Measurements from ENCODE around the gene PDGFD. TPM values are rescaled to one million over a fixed set of nuclear protein-coding genes. Genes with fewer than 3 reads are reported as not detected.
A peak's percentile ranks its signal among the peaks of the same experiment; 100 is the strongest.

PDGFD gene
- 1.4 and 1.7 TPM in 2 replicates for total RNA-seq (2021)
- long read RNA-seq, full-length matches to known transcripts, result 8 of 9 reads
- long read RNA-seq, partial matches to known transcripts, result 1 of 9 reads
- long read RNA-seq, other reads (novel, unspliced or antisense), result 0 of 9 reads

DNA sequence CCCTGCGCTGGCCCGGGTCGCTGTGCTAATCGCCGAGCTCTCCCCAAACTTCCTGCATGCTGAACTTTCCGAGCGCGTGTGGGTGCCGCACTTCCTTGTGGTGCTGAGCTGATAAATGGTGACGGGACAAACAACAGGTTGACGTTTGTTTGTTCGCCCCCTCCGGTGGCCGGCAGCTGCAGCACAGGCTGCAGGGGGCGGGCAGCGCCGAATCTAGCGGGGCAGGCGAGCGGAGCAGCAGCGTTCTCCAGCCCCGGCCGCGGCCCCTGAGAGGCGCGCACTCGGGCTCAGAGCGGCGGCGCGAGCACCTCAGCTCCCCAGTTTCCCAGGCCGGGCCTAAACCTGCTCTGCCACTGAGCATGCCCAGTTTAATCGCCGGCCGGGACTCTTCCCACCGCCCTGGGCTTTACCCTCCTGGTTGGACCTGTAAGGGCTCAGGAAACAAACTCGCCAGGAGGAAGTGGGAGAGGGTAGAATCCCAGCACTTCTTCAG, at the start of gene PDGFD:
Gene PDGFD, minus strand, starts transcription at position 120 of the 493 bp plus-strand sequence.
- Histone ChIP-seq H3K79me2 (ENCODE audit: insufficient read depth, low read length) (no peaks in the 10 kb centered on the region), H3K23me2 (ENCODE audit: insufficient read length, low read depth, low read length, poor library complexity, severe bottlenecking) (no peaks in the 10 kb centered on the region), H2BK12ac (ENCODE audit: insufficient read length, low read depth, low read length) (no peak within 1 kb of the TSS), H3K4ac (ENCODE audit: low read depth, low read length) (no peak within 1 kb of the TSS), H3K4me2 (ENCODE audit: insufficient read depth, insufficient read length, low read length) (peak within 1 kb of the TSS; percentile 83), H3K27ac (ENCODE audit: insufficient read length, low read depth, low read length) (no peak within 1 kb of the TSS), H3K9me3 (ENCODE audit: control insufficient read depth, low read depth, low read length) (no peaks in the 10 kb centered on the region), H3K56ac (ENCODE audit: insufficient read length, low read depth, low read length) (no peak within 1 kb of the TSS), H2AFZ (ENCODE audit: low read length) (peak within 1 kb of the TSS; percentile 68), H2BK15ac (ENCODE audit: low read depth, low read length) (no peak within 1 kb of the TSS), H2AK5ac (ENCODE audit: insufficient read length, low read length) (no peak within 1 kb of the TSS), H2BK20ac (ENCODE audit: low read depth, low read length, poor library complexity, severe bottlenecking) (no peak within 1 kb of the TSS), H3K18ac (ENCODE audit: insufficient read length, low read depth, low read length) (peak within 1 kb of the TSS; percentile 58), H3K4me1 (ENCODE audit: insufficient read depth, low read length) (peaks cover 3% of the 10 kb centered on the region; the same call in 1 of the 2 replicates), H2BK120ac (ENCODE audit: low read depth, low read length, poor library complexity, severe bottlenecking) (no peak within 1 kb of the TSS), H4K8ac (replicated peaks; ENCODE audit: insufficient read length, low read depth, low read length) (no peak within 1 kb of the TSS), H3K79me1 (ENCODE audit: insufficient read depth, low read depth, low read length, poor library complexity, severe bottlenecking) (no peaks in the 10 kb centered on the region), H3K9ac (ENCODE audit: extremely low read depth, insufficient read length, low read length) (peak within 1 kb of the TSS; percentile 18), H3K14ac (ENCODE audit: insufficient read depth, low read length) (0 out of 2 replicates have a peak within 1 kb of the TSS, but pooled peaks have one; percentile 19), H3T11ph (ENCODE audit: low read length) (no peak within 1 kb of the TSS), H4K91ac (ENCODE audit: insufficient read length, low read depth, low read length) (no peak within 1 kb of the TSS), H2BK5ac (ENCODE audit: insufficient read length, low read length) (no peak within 1 kb of the TSS), H3K23ac (ENCODE audit: insufficient read length, low read depth, low read length) (no peak within 1 kb of the TSS), H3K27me3 (ENCODE audit: insufficient read depth, low read length) (no peaks in the 10 kb centered on the region), H4K5ac (ENCODE audit: insufficient read length, low read depth, low read length) (no peak within 1 kb of the TSS), H4K20me1 (ENCODE audit: control insufficient read depth, insufficient read depth, insufficient read length) (no peaks in the 10 kb centered on the region)
- Mint-ChIP-seq H3K9me3 (peaks cover 0 to 2% of the 10 kb centered on the region in 2 experiments; a peak in 1 of 5 replicates), H3K36me3 (ENCODE audit: insufficient read depth in 1 of 3, low read depth in 3 of 3) (no peaks in the 10 kb centered on the region), H3K27ac (peak within 1 kb of the TSS; percentile 86 to 95 (median 88); a peak in 5 of 7 replicates), H3K27me3 (ENCODE audit: low read depth) (peaks cover 3% of the 10 kb centered on the region; the same call in 1 of the 2 replicates), H3K4me3 (peak within 1 kb of the TSS; percentile 84 to 99), H3K4me1 (peaks cover 9 to 13% of the 10 kb centered on the region in 2 experiments)
- peak; percentile 90 for DNase-seq
- TF ChIP-seq, protein P1, sequence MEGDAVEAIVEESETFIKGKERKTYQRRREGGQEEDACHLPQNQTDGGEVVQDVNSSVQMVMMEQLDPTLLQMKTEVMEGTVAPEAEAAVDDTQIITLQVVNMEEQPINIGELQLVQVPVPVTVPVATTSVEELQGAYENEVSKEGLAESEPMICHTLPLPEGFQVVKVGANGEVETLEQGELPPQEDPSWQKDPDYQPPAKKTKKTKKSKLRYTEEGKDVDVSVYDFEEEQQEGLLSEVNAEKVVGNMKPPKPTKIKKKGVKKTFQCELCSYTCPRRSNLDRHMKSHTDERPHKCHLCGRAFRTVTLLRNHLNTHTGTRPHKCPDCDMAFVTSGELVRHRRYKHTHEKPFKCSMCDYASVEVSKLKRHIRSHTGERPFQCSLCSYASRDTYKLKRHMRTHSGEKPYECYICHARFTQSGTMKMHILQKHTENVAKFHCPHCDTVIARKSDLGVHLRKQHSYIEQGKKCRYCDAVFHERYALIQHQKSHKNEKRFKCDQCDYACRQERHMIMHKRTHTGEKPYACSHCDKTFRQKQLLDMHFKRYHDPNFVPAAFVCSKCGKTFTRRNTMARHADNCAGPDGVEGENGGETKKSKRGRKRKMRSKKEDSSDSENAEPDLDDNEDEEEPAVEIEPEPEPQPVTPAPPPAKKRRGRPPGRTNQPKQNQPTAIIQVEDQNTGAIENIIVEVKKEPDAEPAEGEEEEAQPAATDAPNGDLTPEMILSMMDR (conservative IDR thresholded peaks at IDR 0.05), result peak; percentile 67
- no CpG with 5 or more reads among the region's 37 CpGs for WGBS (ENCODE audit: extremely low coverage, insufficient read length, low lambda C conversion rate)
